RWPE1 (cell line): Measurements from ENCODE around the gene TASP1.

ENCODE experiments used
- CTCF ChIA-PET: fragments of 350-600 bp; sonication (Branson Sonifier 250); formaldehyde crosslinking; extraction: SDS; loops from one replicate; lab custom pipeline; 2021; lab: Yijun Ruan, JAX
- POLR2A ChIA-PET: fragments of 400-600 bp; formaldehyde crosslinking; extraction: SDS; loops from one replicate; lab custom pipeline; 2020; ENCODE audit warnings: antibody characterized with exemption; ENCODE audit not compliant: low non-redundant PET; lab: Yijun Ruan, JAX
- DNase-seq: peaks from one replicate; pipeline ENCODE4 v3.0.0; 2012; ENCODE audit warnings: low spot score
- H3K27ac ChIP-seq: fragments of 450-650 bp; 2 replicates; pipeline ENCODE4 v1.5.1; 2017
- TF ChIP-seq, protein P1 (sequence below): fragments of 450-650 bp; conservative IDR thresholded peaks from 2 replicates; pipeline ENCODE4 v1.5.1; 2017; ENCODE audit warnings: low read depth, mild to moderate bottlenecking

TASP1 gene

DNA sequence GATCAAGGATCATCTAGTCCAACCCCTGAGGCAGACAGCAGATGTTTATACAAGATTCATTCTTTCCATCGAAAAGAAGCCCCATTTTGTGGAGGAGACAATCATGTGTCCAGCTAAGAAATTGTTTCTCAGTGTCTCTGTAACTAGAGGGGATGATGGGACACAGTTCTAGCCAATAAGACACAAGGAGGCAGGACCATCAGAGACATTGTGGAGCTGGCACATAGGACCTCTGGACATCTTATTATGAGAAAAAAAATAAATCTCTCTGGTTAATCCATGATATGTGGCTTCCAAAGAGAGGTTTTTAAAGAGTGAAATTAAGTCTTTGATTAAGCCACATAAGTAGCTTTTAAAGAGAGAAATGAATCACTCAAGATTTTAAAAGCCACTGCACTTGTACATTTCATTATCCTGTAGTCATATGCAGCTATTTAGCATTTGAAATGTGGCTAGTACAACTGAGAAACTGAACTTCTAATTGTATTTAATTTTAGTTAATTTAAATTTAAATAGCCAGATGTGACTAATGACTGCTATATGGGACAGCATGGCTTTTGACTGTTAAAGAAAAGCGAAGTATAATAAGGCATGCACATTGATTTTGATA is 176.8 kb downstream of the TASP1 start:
- DNase-seq: no peak
- POLR2A ChIA-PET: no interaction called here
- CTCF ChIA-PET: interaction anchor here (0.7 kb wide), 1 partner anchor 311 kb away, joined by 4 read pairs; no protein-coding TSS in a partner anchor
- H3K27ac ChIP-seq: no peak overlapping the region
- TF ChIP-seq, protein P1, sequence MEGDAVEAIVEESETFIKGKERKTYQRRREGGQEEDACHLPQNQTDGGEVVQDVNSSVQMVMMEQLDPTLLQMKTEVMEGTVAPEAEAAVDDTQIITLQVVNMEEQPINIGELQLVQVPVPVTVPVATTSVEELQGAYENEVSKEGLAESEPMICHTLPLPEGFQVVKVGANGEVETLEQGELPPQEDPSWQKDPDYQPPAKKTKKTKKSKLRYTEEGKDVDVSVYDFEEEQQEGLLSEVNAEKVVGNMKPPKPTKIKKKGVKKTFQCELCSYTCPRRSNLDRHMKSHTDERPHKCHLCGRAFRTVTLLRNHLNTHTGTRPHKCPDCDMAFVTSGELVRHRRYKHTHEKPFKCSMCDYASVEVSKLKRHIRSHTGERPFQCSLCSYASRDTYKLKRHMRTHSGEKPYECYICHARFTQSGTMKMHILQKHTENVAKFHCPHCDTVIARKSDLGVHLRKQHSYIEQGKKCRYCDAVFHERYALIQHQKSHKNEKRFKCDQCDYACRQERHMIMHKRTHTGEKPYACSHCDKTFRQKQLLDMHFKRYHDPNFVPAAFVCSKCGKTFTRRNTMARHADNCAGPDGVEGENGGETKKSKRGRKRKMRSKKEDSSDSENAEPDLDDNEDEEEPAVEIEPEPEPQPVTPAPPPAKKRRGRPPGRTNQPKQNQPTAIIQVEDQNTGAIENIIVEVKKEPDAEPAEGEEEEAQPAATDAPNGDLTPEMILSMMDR: no peak

DNA sequence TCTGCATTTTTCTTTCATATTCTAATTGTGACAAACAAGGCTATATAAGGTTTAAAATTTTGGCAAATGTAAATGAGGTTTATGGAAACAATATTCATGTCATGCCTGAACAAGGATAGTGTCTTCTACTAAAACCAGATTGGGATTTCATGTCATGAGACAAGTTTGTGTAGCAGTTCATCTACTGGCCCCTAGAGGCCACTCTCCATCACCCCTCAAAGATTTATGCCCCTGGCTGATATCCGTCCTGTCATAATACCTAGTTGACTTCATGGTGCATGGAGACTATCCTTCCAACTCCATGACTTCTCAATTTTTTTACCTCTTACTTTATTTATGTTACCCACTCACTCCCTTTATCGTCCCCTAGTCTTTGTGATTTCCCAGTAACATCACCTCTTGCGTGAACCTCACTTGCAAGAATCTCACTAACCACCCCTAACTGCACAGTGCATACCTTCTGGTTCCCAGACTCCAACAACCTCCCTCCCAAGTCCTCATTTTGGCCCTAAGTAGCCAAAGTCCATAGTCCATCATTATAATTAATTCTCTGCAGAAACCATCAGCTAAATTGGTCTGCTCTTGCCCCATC is 179.8 kb downstream of the TASP1 start:
- POLR2A ChIA-PET: no interaction called here
- H3K27ac ChIP-seq: no peak overlapping the region
- TF ChIP-seq, protein P1: peak; percentile 79
- CTCF ChIA-PET: interaction anchor here (0.6 to 0.7 kb wide), 2 partner anchors 88 to 542 kb away, joined by 3 read pairs; no protein-coding TSS in a partner anchor
- peak; percentile 55 for DNase-seq

DNA sequence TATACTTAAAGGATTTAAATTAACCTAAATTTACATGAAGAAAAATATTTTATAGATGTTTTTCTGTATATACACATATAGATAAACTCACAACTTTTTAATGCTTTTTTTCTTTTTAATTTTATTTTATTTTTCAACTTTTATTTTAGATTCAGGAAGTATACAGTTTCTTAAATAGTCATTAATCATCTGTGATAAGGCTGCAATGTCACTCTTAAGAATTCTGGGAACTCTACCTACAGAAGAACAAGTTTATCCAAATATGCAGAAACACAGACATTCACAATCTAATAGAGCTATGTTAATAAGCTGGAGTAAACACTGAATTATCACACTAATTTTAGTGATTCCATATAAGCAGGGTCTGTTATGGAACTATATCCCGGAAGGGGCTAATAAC is 181.2 kb downstream of the TASP1 start:
- TF ChIP-seq, protein P1: no peak
- ChIA-PET CTCF (interaction anchor here (0.5 kb wide), 1 partner anchor 107 kb away, joined by 4 read pairs; no protein-coding TSS in a partner anchor), POLR2A (no interaction called here)
- DNase-seq: no peak
- H3K27ac ChIP-seq: no peak overlapping the region

DNA sequence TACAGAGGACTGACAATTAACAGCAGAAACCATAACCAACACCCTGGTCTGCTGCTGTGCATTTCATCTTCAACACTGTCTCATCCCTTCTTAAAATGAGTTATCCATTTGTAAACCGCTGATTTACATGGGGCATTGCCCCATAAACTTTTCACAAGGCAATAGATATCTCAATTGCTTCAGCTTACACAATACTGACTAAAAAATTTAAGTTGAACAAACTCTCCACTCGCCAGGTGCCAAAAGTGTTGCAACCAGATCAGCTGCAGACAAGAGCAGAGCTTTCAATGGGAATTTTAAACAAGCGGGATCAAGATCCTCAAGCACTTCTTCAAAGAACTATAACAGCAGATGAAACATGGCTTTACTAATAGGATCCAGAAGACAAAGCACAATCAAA is 183.0 kb downstream of the TASP1 start:
- TF ChIP-seq, protein P1: no peak
- no peak overlapping the region for H3K27ac ChIP-seq
- POLR2A ChIA-PET: no interaction called here
- DNase-seq: no peak
- CTCF ChIA-PET: interaction anchor here (0.6 kb wide), 1 partner anchor 61 kb away, joined by 3 read pairs; no protein-coding TSS in a partner anchor

DNA sequence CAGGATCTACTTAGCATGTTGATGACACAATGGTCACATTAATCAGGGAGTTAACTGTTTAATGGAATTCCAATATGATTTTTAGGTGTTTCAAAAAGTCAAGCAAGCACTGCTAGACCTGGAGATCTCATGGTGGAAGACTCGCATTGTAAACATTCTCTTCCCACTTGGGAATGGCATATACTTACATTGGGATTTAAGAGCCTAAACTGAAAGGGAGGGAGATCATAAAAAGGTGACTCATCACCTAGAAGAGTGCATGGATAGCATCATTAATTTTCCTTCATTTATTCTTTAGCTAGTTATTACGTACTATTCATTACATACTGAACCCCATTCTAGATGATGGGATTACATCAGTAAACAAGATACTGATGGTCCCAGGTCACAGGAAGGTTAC is 185.4 kb downstream of the TASP1 start:
- no peak overlapping the region for H3K27ac ChIP-seq
- ChIA-PET POLR2A (no interaction called here), CTCF (no interaction called here)
- TF ChIP-seq, protein P1: no peak
- no peak for DNase-seq

DNA sequence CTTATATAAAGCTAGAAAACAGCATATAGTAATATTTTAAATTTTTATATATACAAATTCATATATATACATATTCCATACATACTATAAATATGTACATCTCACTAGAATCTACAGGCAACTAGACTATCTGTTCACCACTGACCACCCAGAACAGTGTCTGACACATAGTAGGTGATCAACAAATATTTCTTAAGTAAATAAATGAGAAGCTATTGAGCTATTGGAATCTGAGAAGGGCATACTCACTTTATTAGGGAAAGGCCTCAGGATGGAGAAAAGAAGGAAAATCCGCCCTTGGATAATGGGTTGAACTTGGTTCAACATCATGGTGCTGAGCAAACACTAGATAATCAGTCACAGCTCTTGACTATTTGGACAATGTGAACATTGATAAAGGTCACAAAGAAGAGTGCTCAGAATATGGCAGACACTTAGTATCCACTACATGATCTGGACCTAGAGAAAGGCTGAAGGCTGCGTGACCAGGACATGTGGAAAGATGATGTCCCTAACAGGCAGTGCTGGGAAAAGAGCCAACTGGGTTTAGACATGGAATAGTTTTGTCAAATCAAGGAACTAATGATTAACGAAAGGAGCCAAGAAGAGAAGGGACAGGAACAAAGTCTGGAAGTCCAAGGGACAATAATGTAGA is 186.1 kb downstream of the TASP1 start:
- POLR2A ChIA-PET: no interaction called here
- TF ChIP-seq, protein P1: no peak
- H3K27ac ChIP-seq: no peak overlapping the region
- no peak for DNase-seq
- CTCF ChIA-PET: interaction anchor here (0.6 kb wide), 1 partner anchor 209 kb away, joined by 4 read pairs; no protein-coding TSS in a partner anchor
